Astrocyte (in vitro differentiated cells and primary cell): Measurements from ENCODE around the gene CDK14.

Experiments
- EZH2 ChIP-seq: IDR thresholded peaks from 2 replicates; pipeline ENCODE4 v1.6.1; 2012; ENCODE audit warnings: mild to moderate bottlenecking, low read length, inconsistent platforms; ENCODE audit not compliant: insufficient read depth
- TF ChIP-seq, protein P1 (sequence below): IDR thresholded peaks from 2 replicates; pipeline ENCODE4 v1.5.1; 2011; ENCODE audit warnings: low read depth, mild to moderate bottlenecking, inconsistent platforms, low read length, moderate library complexity; ENCODE audit not compliant: insufficient read depth

DNA sequence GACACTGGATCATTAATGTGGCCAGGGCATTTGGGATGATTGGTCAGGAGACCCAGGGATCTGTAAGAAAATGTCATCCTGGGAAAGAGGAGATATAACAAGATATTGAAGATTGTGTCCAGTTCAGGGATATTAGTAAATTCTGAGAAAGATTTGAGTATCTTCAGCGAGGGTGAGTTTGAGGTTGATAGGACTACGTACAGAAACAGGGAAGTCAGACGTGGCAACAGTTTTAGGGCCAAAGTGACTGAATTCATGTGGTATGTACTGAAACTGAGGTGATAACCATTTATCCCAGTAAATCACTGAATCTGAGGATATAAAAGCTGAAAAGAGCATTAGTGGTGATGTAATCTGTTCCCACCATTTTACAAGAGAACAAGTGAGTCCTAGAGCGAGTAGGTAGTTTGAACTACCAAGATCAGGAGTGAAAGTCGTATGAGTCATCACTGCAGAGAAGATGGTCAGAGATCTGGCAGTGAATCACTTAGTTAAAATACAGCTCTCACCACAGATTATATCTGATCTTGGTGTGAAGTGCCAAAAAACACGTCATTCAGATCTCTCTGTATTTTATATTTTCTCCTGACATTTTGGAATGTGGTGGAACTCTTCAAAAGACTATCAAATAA is 220.5 kb downstream of the CDK14 start:
- TF ChIP-seq, protein P1, sequence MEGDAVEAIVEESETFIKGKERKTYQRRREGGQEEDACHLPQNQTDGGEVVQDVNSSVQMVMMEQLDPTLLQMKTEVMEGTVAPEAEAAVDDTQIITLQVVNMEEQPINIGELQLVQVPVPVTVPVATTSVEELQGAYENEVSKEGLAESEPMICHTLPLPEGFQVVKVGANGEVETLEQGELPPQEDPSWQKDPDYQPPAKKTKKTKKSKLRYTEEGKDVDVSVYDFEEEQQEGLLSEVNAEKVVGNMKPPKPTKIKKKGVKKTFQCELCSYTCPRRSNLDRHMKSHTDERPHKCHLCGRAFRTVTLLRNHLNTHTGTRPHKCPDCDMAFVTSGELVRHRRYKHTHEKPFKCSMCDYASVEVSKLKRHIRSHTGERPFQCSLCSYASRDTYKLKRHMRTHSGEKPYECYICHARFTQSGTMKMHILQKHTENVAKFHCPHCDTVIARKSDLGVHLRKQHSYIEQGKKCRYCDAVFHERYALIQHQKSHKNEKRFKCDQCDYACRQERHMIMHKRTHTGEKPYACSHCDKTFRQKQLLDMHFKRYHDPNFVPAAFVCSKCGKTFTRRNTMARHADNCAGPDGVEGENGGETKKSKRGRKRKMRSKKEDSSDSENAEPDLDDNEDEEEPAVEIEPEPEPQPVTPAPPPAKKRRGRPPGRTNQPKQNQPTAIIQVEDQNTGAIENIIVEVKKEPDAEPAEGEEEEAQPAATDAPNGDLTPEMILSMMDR = no peak
- TF ChIP-seq EZH2 = no peak
